GM23338 (cell line): Measurements from ENCODE around the gene TCF7L1. TPM values are rescaled to one million over a fixed set of nuclear protein-coding genes. Genes with fewer than 3 reads are reported as not detected.

ENCODE experiments used
- ATAC-seq: fragments of 200-7000 bp; cut with Tn5 transposase; 3 replicates; pipeline ENCODE4 v1.9.1; 2020
- DNase-seq: peaks from one replicate; pipeline ENCODE4 v3.0.0-alpha.2; 2015; ENCODE audit warnings: low spot score
- H2AFZ ChIP-seq: fragments of 200-600 bp; sonication (generic); 2 replicates; pipeline ENCODE4 v1.8.0; 2016; ENCODE audit warnings: antibody characterized with exemption, mild to moderate bottlenecking, moderate library complexity
- H3F3A ChIP-seq: fragments of 200-600 bp; sonication (generic); replicated peaks from 2 replicates; pipeline ENCODE4 v1.8.0; 2017; ENCODE audit warnings: antibody characterized with exemption, mixed run types, low read depth
- H3K27ac ChIP-seq: fragments of 200-600 bp; sonication (generic); 2 replicates; pipeline ENCODE4 v1.6.1; 2016; ENCODE audit warnings: low read depth
- H3K27me3 ChIP-seq: fragments of 200-600 bp; sonication (generic); 2 replicates; pipeline ENCODE4 v1.8.0; 2016; ENCODE audit warnings: mild to moderate bottlenecking, mixed run types, moderate library complexity; ENCODE audit not compliant: insufficient read depth
- H3K36me3 ChIP-seq: fragments of 200-600 bp; sonication (generic); 2 replicates; pipeline ENCODE4 v1.8.0; 2016; ENCODE audit warnings: mild to moderate bottlenecking; ENCODE audit not compliant: insufficient read depth
- H3K4me1 ChIP-seq: fragments of 200-600 bp; sonication (generic); 2 replicates; pipeline ENCODE4 v1.8.0; 2016; ENCODE audit warnings: mild to moderate bottlenecking, moderate library complexity; ENCODE audit not compliant: insufficient read depth
- H3K4me2 ChIP-seq: fragments of 200-600 bp; sonication (generic); 2 replicates; pipeline ENCODE4 v1.7.1; 2017; ENCODE audit warnings: mixed run types
- H3K4me3 ChIP-seq: fragments of 200-600 bp; sonication (generic); 2 replicates; pipeline ENCODE4 v1.6.1; 2016; ENCODE audit warnings: mixed run types
- H3K79me2 ChIP-seq: fragments of 200-600 bp; sonication (generic); replicated peaks from 2 replicates; pipeline ENCODE4 v1.8.0; 2017; ENCODE audit warnings: mild to moderate bottlenecking; ENCODE audit not compliant: insufficient read depth
- H3K9me2 ChIP-seq: fragments of 200-600 bp; sonication (generic); 2 replicates; pipeline ENCODE4 v1.8.0; 2017; ENCODE audit not compliant: insufficient read depth
- H4K20me1 ChIP-seq: fragments of 200-600 bp; sonication (generic); replicated peaks from 2 replicates; pipeline ENCODE4 v1.8.0; 2017; ENCODE audit warnings: mild to moderate bottlenecking; ENCODE audit not compliant: insufficient read depth
- H3K27ac Mint-ChIP-seq: 2 replicates; pipeline ENCODE4 v1.8.0; 2020; ENCODE audit warnings: inconsistent platforms, mild to moderate bottlenecking, moderate library complexity, mixed read lengths
- H3K27me3 Mint-ChIP-seq: 3 replicates; pipeline ENCODE4 v1.8.0; 2022; ENCODE audit warnings: low read depth, mild to moderate bottlenecking, moderate library complexity, mixed read lengths, inconsistent platforms; ENCODE audit not compliant: insufficient read depth, poor library complexity
- H3K36me3 Mint-ChIP-seq: 3 replicates; pipeline ENCODE4 v1.8.0; 2021; ENCODE audit warnings: low read depth, mild to moderate bottlenecking, inconsistent platforms, moderate library complexity, mixed read lengths
- H3K4me1 Mint-ChIP-seq: 3 replicates; pipeline ENCODE4 v1.8.0; 2020; ENCODE audit warnings: mild to moderate bottlenecking, inconsistent platforms, mixed read lengths
- H3K4me3 Mint-ChIP-seq: 3 replicates; pipeline ENCODE4 v1.8.0; 2021; ENCODE audit warnings: moderate library complexity, mild to moderate bottlenecking, inconsistent platforms, mixed read lengths
- H3K9me3 Mint-ChIP-seq: 3 replicates; pipeline ENCODE4 v1.8.0; 2020; ENCODE audit warnings: moderate library complexity, mild to moderate bottlenecking, inconsistent platforms, mixed read lengths
- CREB1 ChIP-seq: fragments of 250-450 bp; sonication (Bioruptor Pico); IDR thresholded peaks from 2 replicates; pipeline ENCODE4 v1.5.0; 2020; ENCODE audit warnings: low read depth, mild to moderate bottlenecking, moderate library complexity
- CTCF ChIP-seq, 2 experiments: fragments of 200-600 bp in 1 of 2; sonication (generic) in 1 of 2; conservative IDR thresholded peaks; 2 replicates each; pipeline versions ENCODE4 v1.5.1 to v1.6.1; 2016 to 2017; ENCODE audit warnings: antibody characterized with exemption in 2 of 2, low read depth in 2 of 2, mild to moderate bottlenecking in 2 of 2, moderate library complexity in 1 of 2
- EZH2 ChIP-seq: fragments of 200-600 bp; sonication (generic); IDR thresholded peaks from one replicate; pipeline ENCODE4 v1.8.0; 2017; ENCODE audit warnings: antibody characterized with exemption, mild to moderate bottlenecking, low read depth; ENCODE audit not compliant: unreplicated experiment
- EZH2phosphoT487 ChIP-seq: fragments of 200-600 bp; sonication (generic); IDR thresholded peaks from one replicate; pipeline ENCODE4 v1.8.1; 2018; ENCODE audit warnings: antibody characterized with exemption; ENCODE audit not compliant: unreplicated experiment
- JUNB ChIP-seq: IDR thresholded peaks from one replicate; pipeline ENCODE4 v1.6.1; 2016; ENCODE audit warnings: antibody characterized with exemption; ENCODE audit not compliant: unreplicated experiment
- NANOG ChIP-seq: IDR thresholded peaks from 2 replicates; pipeline ENCODE4 v1.6.1; 2016; ENCODE audit warnings: antibody characterized with exemption, borderline replicate concordance
- POLR2AphosphoS5 ChIP-seq: IDR thresholded peaks from 2 replicates; pipeline ENCODE4 v1.6.1; 2016; ENCODE audit warnings: antibody characterized with exemption, low read depth
- STAT1 ChIP-seq: IDR thresholded peaks from one replicate; pipeline ENCODE4 v1.6.1; 2016; ENCODE audit warnings: antibody characterized with exemption; ENCODE audit not compliant: unreplicated experiment
- ZNF114 ChIP-seq: fragments of 250-450 bp; sonication (Bioruptor Pico); IDR thresholded peaks from 2 replicates; pipeline ENCODE4 v1.5.0; 2020; ENCODE audit warnings: mild to moderate bottlenecking, moderate library complexity
- polyA plus RNA-seq: library from polyadenylated mRNA; unstranded; fragments of >200 nt; fragmentation: Nextera tagmentation; extraction: Ambion mirVana; gene quantifications from 2 replicates; pipeline ENCODE4 v1.2.1, GENCODE V29; 2016
- total RNA-seq: library from RNA; depleted of rRNA; stranded (reverse); fragments of >200 nt; shearing (Covaris generic); gene quantifications from 2 replicates; pipeline ENCODE4 v1.2.3, GENCODE V29; 2014
- TF ChIP-seq, protein P1 (sequence below): IDR thresholded peaks from 2 replicates; pipeline ENCODE4 v1.6.1; 2016; ENCODE audit warnings: antibody characterized with exemption
- TF ChIP-seq, protein P2 (sequence below): IDR thresholded peaks from one replicate; pipeline ENCODE4 v1.6.1; 2018; ENCODE audit warnings: antibody characterized with exemption; ENCODE audit not compliant: unreplicated experiment

TCF7L1 gene
- total and polyA plus RNA-seq, 2 experiments from 2014 or later, result 47.3 to 101 TPM

- Histone ChIP-seq H3K4me2 (no peak overlapping the region), H3F3A (peaks cover 17% of the 10 kb centered on the region), H3K4me1 (peaks cover 56% of the 10 kb centered on the region), H3K36me3 (no peaks in the 10 kb centered on the region), H4K20me1 (peaks cover 84% of the 10 kb centered on the region), H3K27ac (no peak overlapping the region), H3K4me3 (no peak overlapping the region), H3K9me2 (no peaks in the 10 kb centered on the region; the same call in 1 of the 2 replicates), H3K27me3 (no peaks in the 10 kb centered on the region), H3K79me2 (peaks cover 98% of the 10 kb centered on the region), H2AFZ (no peak overlapping the region)
- H3K36me3 Mint-ChIP-seq, result peaks cover 36% of the 10 kb centered on the region
- H3K27me3 Mint-ChIP-seq, result peaks cover 12% of the 10 kb centered on the region
- H3K9me3 Mint-ChIP-seq, result no peaks in the 10 kb centered on the region
- H3K4me3 Mint-ChIP-seq, result no peak overlapping the region
- DNase-seq (no peak), ATAC-seq (no peak)
- H3K4me1 Mint-ChIP-seq, result peaks cover 85% of the 10 kb centered on the region
- TF ChIP-seq STAT1, result no peak
- TF ChIP-seq JUNB, result no peak
- TF ChIP-seq EZH2phosphoT487, result no peak
- no peak for TF ChIP-seq ZNF114 (CRISPR knock-in tag)
- no peak overlapping the region for H3K27ac Mint-ChIP-seq
These were observed 51.8 kb downstream of the TCF7L1 start for GRCh38 chr2:85184990-85185389.

GRCh38 chr2:85185431-85185940 is 52.3 kb downstream of the TCF7L1 start:
- H3K27me3 ChIP-seq, result no peaks in the 10 kb centered on the region
- H3K9me3 Mint-ChIP-seq, result no peaks in the 10 kb centered on the region
- H3K9me2 ChIP-seq, result no peaks in the 10 kb centered on the region; the same call in 1 of the 2 replicates
- H3K27ac ChIP-seq, result 0 out of 2 replicates have a peak overlapping the region, but pooled peaks have one; percentile 72
- H3K27ac Mint-ChIP-seq, result peak overlapping the region; percentile 84; the same call in 1 of the 2 replicates
- DNase-seq (no peak), ATAC-seq (no peak; the same call in 2 of the 3 replicates)
- peaks cover 13% of the 10 kb centered on the region for H3K27me3 Mint-ChIP-seq
- no peaks in the 10 kb centered on the region for H3K36me3 ChIP-seq
- peaks cover 85% of the 10 kb centered on the region for H3K4me1 Mint-ChIP-seq
- H3K4me3 Mint-ChIP-seq, result no peak overlapping the region
- no peak overlapping the region for H3K4me2 ChIP-seq
- H4K20me1 ChIP-seq, result peaks cover 84% of the 10 kb centered on the region
- H3K36me3 Mint-ChIP-seq, result peaks cover 32% of the 10 kb centered on the region
- H3K4me3 ChIP-seq, result no peak overlapping the region
- H3K4me1 ChIP-seq, result peaks cover 54% of the 10 kb centered on the region
- H3K79me2 ChIP-seq, result peaks cover 98% of the 10 kb centered on the region
- H3F3A ChIP-seq, result peaks cover 13% of the 10 kb centered on the region
- no peak overlapping the region for H2AFZ ChIP-seq
- TF ChIP-seq, protein P1, sequence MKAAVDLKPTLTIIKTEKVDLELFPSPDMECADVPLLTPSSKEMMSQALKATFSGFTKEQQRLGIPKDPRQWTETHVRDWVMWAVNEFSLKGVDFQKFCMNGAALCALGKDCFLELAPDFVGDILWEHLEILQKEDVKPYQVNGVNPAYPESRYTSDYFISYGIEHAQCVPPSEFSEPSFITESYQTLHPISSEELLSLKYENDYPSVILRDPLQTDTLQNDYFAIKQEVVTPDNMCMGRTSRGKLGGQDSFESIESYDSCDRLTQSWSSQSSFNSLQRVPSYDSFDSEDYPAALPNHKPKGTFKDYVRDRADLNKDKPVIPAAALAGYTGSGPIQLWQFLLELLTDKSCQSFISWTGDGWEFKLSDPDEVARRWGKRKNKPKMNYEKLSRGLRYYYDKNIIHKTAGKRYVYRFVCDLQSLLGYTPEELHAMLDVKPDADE, result no peak
- TF ChIP-seq EZH2phosphoT487 (no peak), JUNB (no peak), CTCF (conservative IDR thresholded peaks at IDR 0.05; ENCODE audit: low read depth in 2 of 2) (no peak), POLR2AphosphoS5 (no peak), NANOG (no peak), STAT1 (no peak), EZH2 (no peak), CREB1 (CRISPR knock-in tag) (no peak)
- TF ChIP-seq, protein P2, sequence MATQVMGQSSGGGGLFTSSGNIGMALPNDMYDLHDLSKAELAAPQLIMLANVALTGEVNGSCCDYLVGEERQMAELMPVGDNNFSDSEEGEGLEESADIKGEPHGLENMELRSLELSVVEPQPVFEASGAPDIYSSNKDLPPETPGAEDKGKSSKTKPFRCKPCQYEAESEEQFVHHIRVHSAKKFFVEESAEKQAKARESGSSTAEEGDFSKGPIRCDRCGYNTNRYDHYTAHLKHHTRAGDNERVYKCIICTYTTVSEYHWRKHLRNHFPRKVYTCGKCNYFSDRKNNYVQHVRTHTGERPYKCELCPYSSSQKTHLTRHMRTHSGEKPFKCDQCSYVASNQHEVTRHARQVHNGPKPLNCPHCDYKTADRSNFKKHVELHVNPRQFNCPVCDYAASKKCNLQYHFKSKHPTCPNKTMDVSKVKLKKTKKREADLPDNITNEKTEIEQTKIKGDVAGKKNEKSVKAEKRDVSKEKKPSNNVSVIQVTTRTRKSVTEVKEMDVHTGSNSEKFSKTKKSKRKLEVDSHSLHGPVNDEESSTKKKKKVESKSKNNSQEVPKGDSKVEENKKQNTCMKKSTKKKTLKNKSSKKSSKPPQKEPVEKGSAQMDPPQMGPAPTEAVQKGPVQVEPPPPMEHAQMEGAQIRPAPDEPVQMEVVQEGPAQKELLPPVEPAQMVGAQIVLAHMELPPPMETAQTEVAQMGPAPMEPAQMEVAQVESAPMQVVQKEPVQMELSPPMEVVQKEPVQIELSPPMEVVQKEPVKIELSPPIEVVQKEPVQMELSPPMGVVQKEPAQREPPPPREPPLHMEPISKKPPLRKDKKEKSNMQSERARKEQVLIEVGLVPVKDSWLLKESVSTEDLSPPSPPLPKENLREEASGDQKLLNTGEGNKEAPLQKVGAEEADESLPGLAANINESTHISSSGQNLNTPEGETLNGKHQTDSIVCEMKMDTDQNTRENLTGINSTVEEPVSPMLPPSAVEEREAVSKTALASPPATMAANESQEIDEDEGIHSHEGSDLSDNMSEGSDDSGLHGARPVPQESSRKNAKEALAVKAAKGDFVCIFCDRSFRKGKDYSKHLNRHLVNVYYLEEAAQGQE, result no peak
